ENCODE results near the gene HOXD8.

HOXD8 gene

DNA sequence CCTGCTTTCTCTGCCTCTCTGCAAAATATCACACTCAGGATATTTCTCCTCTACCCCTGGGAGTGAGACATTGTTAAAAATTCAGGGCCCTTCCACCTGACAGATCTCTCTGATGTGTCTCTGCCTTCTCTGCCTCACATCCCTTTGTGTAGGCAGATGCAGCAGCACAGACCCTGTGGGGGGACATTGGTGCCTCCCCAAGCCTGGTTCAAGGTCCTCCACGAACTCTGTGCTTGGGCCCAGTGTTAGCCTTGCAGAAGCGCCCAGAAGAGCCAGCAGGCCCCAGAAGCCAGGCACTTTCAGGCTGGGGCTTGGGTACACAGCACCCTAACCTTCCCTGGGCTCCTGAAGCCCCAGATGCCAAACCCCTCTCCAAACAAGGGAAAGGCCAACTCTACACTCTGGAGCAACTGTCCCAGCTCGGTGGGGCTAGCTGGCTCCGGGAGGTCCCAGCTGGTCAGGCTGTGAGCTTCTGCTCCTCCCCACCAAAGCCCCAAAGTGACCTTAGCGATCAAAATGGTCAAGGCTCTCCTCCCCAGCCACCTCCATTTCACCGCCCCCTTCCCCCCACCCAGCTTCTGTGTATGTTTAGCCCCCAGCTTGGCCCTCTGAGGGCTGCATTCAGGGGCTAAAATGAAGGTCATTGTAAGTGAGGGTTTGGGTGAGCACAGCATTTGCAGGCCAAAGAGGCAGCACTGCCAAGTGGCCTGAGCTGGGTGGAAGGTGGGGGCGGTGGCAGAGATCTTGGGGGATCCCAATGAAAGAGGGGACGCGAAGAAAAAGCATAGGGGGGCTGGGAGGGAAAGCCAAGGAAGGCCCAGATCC is 4.3 kb upstream of the HOXD8 start:
- TF ChIP-seq, protein P1, sequence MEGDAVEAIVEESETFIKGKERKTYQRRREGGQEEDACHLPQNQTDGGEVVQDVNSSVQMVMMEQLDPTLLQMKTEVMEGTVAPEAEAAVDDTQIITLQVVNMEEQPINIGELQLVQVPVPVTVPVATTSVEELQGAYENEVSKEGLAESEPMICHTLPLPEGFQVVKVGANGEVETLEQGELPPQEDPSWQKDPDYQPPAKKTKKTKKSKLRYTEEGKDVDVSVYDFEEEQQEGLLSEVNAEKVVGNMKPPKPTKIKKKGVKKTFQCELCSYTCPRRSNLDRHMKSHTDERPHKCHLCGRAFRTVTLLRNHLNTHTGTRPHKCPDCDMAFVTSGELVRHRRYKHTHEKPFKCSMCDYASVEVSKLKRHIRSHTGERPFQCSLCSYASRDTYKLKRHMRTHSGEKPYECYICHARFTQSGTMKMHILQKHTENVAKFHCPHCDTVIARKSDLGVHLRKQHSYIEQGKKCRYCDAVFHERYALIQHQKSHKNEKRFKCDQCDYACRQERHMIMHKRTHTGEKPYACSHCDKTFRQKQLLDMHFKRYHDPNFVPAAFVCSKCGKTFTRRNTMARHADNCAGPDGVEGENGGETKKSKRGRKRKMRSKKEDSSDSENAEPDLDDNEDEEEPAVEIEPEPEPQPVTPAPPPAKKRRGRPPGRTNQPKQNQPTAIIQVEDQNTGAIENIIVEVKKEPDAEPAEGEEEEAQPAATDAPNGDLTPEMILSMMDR (conservative IDR thresholded peaks at IDR 0.05; ENCODE audit: low read length), result no peak
- H3K4me3 ChIP-seq (ENCODE audit: low read length), result no peak overlapping the region
- DNase-seq (ENCODE audit: low read depth), result no peak

DNA sequence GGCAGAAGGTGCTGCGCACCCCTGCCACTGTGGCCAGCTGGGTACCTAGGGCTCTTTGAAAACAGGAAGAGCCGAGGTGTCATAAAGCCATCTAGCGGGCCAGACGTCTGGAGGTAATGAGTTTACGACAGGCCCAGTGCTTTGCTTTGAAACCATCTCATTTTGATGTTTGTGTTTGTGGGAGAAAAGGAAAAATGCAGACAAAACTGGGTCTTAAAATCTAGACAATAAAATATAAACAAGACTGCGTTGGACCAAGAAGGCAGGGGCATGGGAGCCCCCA is 3.8 kb upstream of the HOXD8 start:
- DNase-seq (ENCODE audit: low read depth), result no peak
- TF ChIP-seq, protein P1 (conservative IDR thresholded peaks at IDR 0.05; ENCODE audit: low read length), result no peak
- H3K4me3 ChIP-seq (ENCODE audit: low read length), result no peak overlapping the region

DNA sequence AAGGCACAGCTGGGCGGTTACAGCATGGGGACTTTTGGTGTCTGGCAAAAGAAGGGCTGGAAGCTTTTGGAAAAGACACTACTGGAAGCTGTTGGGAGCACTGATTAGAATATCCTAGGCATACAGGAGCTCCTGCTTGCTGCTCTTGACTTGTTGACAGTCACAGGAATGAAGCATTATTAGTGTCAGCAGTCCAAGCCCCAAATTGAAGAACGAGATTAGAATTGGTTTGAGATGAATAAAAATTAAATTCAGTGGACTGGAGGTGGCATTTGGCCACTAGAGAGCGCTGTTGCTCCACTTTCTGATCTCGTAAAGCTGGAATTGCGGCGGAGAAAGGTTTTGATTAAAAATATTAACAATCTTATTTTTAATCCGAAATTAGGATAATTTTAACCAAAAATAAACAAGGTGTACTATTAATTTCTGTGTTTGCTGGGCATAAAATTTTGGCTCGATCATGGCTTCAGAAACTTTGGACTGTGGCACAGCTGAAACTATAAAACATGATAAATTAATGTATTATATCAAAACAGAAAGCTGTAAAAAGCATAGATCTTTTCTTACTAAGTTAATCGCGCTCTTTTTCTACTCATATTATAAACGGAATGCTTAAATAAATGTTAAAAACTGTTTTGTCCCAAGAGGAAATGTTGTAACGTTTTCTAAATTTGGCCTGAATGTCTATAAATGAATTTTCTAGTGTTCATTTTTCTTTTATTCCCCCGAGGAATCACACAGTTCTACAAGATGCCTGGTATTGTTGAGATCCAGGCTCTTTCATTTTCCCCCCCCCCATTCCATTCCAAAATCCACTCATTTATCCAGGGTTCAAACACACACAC is 2.4 kb upstream of the HOXD8 start:
- TF ChIP-seq, protein P1 (conservative IDR thresholded peaks at IDR 0.05; ENCODE audit: low read length), result peak; percentile 75
- peak; percentile 78 for DNase-seq (ENCODE audit: low read depth)
- H3K4me3 ChIP-seq (ENCODE audit: low read length), result peak overlapping the region; percentile 59

DNA sequence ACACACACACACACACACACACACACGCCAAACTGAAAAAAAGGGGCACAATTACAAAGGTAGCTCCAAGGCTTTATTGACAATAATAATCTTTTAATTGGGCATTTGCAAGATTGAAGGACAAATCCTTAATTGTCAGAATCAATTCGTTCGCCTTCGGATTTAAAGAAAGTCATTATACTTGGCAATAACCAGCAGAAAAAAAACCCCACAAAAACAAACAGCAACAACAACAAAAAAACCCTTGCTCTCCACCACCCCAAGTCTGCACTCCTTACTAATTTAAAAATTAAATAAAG is 1.8 kb upstream of the HOXD8 start:
- DNase-seq (ENCODE audit: low read depth), result no peak
- H3K4me3 ChIP-seq (ENCODE audit: low read length), result peak overlapping the region; percentile 59
- TF ChIP-seq, protein P1 (conservative IDR thresholded peaks at IDR 0.05; ENCODE audit: low read length), result no peak

DNA sequence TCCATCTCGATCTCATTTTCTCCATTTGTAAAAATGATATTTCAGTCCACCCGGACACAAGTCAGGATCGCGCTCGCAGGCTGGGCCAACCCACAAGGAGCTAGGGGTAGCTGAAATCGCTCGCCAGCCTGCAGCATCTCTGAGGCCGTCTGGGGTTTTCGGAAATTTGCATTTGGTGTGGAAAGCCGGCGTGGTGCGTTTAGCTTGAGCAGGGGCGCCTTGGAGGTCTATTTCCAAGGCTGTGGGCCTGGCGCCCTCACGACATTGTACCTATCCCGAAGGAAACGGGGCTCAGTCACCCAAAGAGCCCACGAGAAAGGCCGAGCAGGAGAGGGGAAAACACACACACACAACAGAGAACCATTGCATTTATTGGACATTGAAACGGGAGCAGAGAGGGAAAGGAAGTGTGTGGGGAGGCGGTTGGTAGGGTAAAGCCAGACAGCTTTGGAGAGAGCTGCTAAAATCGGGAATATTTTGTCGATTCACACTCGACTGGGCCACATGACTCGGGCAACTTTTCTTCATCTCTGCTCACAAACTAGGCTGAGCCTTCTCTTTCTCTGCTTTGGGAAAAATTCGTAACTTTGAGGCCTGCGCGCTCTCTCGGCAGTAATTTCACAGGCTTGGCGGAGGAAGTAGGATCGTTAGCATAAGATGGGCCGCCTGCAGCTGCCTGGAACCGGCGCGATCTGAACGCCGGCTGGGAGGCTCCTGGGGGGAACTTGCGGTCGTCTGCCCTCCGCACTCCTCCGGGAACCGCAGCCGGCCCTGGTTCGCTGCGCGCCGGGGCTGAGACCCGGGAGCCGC is 1.1 kb upstream of the HOXD8 start:
- TF ChIP-seq, protein P1 (conservative IDR thresholded peaks at IDR 0.05; ENCODE audit: low read length), result no peak
- DNase-seq (ENCODE audit: low read depth), result peak; percentile 49
- peak overlapping the region; percentile 59 for H3K4me3 ChIP-seq (ENCODE audit: low read length)

DNA sequence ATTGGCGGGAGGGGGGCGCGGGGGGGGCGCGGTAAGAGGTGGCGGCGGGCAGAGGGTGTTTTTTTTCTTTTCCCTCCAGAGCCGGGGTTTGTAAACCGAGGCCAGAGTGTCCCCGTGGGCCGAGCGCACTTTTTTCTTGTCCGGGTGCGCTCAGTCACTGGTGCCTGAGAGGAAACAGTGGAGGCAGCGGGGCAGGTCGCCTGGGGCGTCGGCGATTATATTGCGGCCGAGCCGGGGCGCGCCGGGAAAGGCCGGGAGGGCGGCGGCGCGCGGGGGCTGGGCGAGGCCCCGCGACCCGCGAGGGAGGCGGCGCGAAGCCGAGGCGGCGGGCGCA is 275 bp downstream of the HOXD8 start:
- H3K4me3 ChIP-seq (ENCODE audit: low read length), result peak overlapping the region; percentile 59
- TF ChIP-seq, protein P1 (conservative IDR thresholded peaks at IDR 0.05; ENCODE audit: low read length), result no peak
- no peak for DNase-seq (ENCODE audit: low read depth)
